H9 (cell line): ENCODE data around the gene CFAP97. TPM values are rescaled to one million over a fixed set of nuclear protein-coding genes. Genes with fewer than 3 reads are reported as not detected.

Source experiments
- DNase-seq: peaks from one replicate; pipeline ENCODE4 v3.0.0-alpha.2; 2017
- H2AFZ ChIP-seq: one replicate; pipeline ENCODE4 v1.6.1; 2013; ENCODE audit warnings: mild to moderate bottlenecking, low read length, control low read depth, moderate library complexity
- H2AK5ac ChIP-seq: 2 replicates; pipeline ENCODE4 v1.6.1; 2013; ENCODE audit warnings: low read length, control low read depth, mixed read lengths; ENCODE audit not compliant: insufficient read length
- H2BK120ac ChIP-seq: one replicate; pipeline ENCODE4 v1.6.1; 2013; ENCODE audit warnings: low read depth, mild to moderate bottlenecking, low read length, control low read depth, inconsistent platforms; ENCODE audit not compliant: poor library complexity, severe bottlenecking
- H2BK12ac ChIP-seq: 2 replicates; pipeline ENCODE4 v1.6.1; 2013; ENCODE audit warnings: low read length, control low read depth, mixed read lengths, low read depth; ENCODE audit not compliant: insufficient read length
- H2BK15ac ChIP-seq: 2 replicates; pipeline ENCODE4 v1.6.1; 2013; ENCODE audit warnings: low read depth, low read length, control low read depth
- H2BK20ac ChIP-seq: one replicate; pipeline ENCODE4 v1.6.1; 2013; ENCODE audit warnings: low read depth, mild to moderate bottlenecking, low read length, control low read depth, inconsistent platforms; ENCODE audit not compliant: poor library complexity, severe bottlenecking
- H2BK5ac ChIP-seq: 2 replicates; pipeline ENCODE4 v1.6.1; 2013; ENCODE audit warnings: low read length, control low read depth, mixed read lengths; ENCODE audit not compliant: insufficient read length
- H3K14ac ChIP-seq: 2 replicates; pipeline ENCODE4 v1.6.1; 2013; ENCODE audit warnings: low read length, control low read depth; ENCODE audit not compliant: insufficient read depth
- H3K18ac ChIP-seq: 2 replicates; pipeline ENCODE4 v1.6.1; 2013; ENCODE audit warnings: low read depth, mild to moderate bottlenecking, mixed read lengths, low read length, control low read depth; ENCODE audit not compliant: insufficient read length
- H3K23ac ChIP-seq: 2 replicates; pipeline ENCODE4 v1.6.1; 2013; ENCODE audit warnings: low read length, control low read depth, mixed read lengths, low read depth; ENCODE audit not compliant: insufficient read length
- H3K23me2 ChIP-seq: 2 replicates; pipeline ENCODE4 v1.6.1; 2013; ENCODE audit warnings: low read depth, mild to moderate bottlenecking, mixed read lengths, low read length, control low read depth; ENCODE audit not compliant: insufficient read length, poor library complexity, severe bottlenecking
- H3K27ac ChIP-seq: 2 replicates; pipeline ENCODE4 v1.5.1; 2013; ENCODE audit warnings: low read length, control low read depth, mixed read lengths, low read depth; ENCODE audit not compliant: insufficient read length
- H3K27me3 ChIP-seq: 2 replicates; pipeline ENCODE4 v1.6.1; 2013; ENCODE audit warnings: low read length, control low read depth, inconsistent platforms; ENCODE audit not compliant: insufficient read depth
- H3K4ac ChIP-seq: 2 replicates; pipeline ENCODE4 v1.6.1; 2013; ENCODE audit warnings: low read depth, mild to moderate bottlenecking, control low read depth, inconsistent platforms, low read length, moderate library complexity
- H3K4me1 ChIP-seq: 2 replicates; pipeline ENCODE4 v1.6.1; 2013; ENCODE audit warnings: low read length, control low read depth, inconsistent platforms; ENCODE audit not compliant: insufficient read depth
- H3K4me2 ChIP-seq: 2 replicates; pipeline ENCODE4 v1.6.1; 2013; ENCODE audit warnings: low read length, control low read depth, mixed read lengths; ENCODE audit not compliant: insufficient read length, insufficient read depth
- H3K56ac ChIP-seq: 2 replicates; pipeline ENCODE4 v1.6.1; 2013; ENCODE audit warnings: low read depth, mild to moderate bottlenecking, mixed read lengths, low read length, control low read depth; ENCODE audit not compliant: insufficient read length
- H3K79me1 ChIP-seq: 2 replicates; pipeline ENCODE4 v1.6.1; 2013; ENCODE audit warnings: low read depth, mild to moderate bottlenecking, moderate library complexity, low read length, control low read depth, inconsistent platforms; ENCODE audit not compliant: insufficient read depth, poor library complexity, severe bottlenecking
- H3K79me2 ChIP-seq: 2 replicates; pipeline ENCODE4 v1.6.1; 2013; ENCODE audit warnings: low read length, control low read depth, inconsistent platforms; ENCODE audit not compliant: insufficient read depth
- H3K9ac ChIP-seq: 2 replicates; pipeline ENCODE4 v1.6.1; 2013; ENCODE audit warnings: low read length, control low read depth, mixed read lengths; ENCODE audit not compliant: insufficient read length; ENCODE audit errors: extremely low read depth
- H3K9me3 ChIP-seq: one replicate; pipeline ENCODE4 v1.6.1; 2013; ENCODE audit warnings: low read depth, low read length, inconsistent platforms; ENCODE audit not compliant: control insufficient read depth
- H3T11ph ChIP-seq: one replicate; pipeline ENCODE4 v1.6.1; 2013; ENCODE audit warnings: mild to moderate bottlenecking, low read length, control low read depth, inconsistent platforms
- H4K20me1 ChIP-seq: one replicate; pipeline ENCODE4 v1.6.1; 2013; ENCODE audit not compliant: control insufficient read depth, insufficient read length, insufficient read depth
- H4K5ac ChIP-seq: 2 replicates; pipeline ENCODE4 v1.6.1; 2013; ENCODE audit warnings: low read depth, mild to moderate bottlenecking, mixed read lengths, low read length, control low read depth; ENCODE audit not compliant: insufficient read length
- H4K8ac ChIP-seq: replicated peaks from 2 replicates; pipeline ENCODE4 v1.6.1; 2013; ENCODE audit warnings: low read length, control low read depth, mixed read lengths, low read depth; ENCODE audit not compliant: insufficient read length
- H4K91ac ChIP-seq: 2 replicates; pipeline ENCODE4 v1.6.1; 2013; ENCODE audit warnings: low read depth, mild to moderate bottlenecking, moderate library complexity, mixed read lengths, low read length, control low read depth; ENCODE audit not compliant: insufficient read length
- H3K27ac Mint-ChIP-seq, 3 experiments: 2 replicates in 2 of 3; 3 replicates in 1 of 3; pipeline ENCODE4 v1.8.0; 2020 to 2021; ENCODE audit warnings: mixed read lengths in 3 of 3, mild to moderate bottlenecking in 1 of 3, moderate library complexity in 1 of 3
- H3K27me3 Mint-ChIP-seq: 2 replicates; pipeline ENCODE4 v1.8.0; 2021; ENCODE audit warnings: low read depth, mild to moderate bottlenecking, moderate library complexity, mixed read lengths
- H3K36me3 Mint-ChIP-seq, 3 experiments: 2 replicates in 2 of 3; 3 replicates in 1 of 3; pipeline ENCODE4 v1.8.0; 2020 to 2021; ENCODE audit warnings: low read depth in 3 of 3, mixed read lengths in 3 of 3; ENCODE audit not compliant: insufficient read depth in 1 of 3
- H3K4me1 Mint-ChIP-seq, 2 experiments: 2 replicates each; pipeline ENCODE4 v1.8.0; 2020; ENCODE audit warnings: mixed read lengths in 2 of 2
- H3K4me3 Mint-ChIP-seq, 2 experiments: 2 replicates in 1 of 2; 3 replicates in 1 of 2; pipeline ENCODE4 v1.8.0; 2020 to 2021; ENCODE audit warnings: mild to moderate bottlenecking in 2 of 2, mixed read lengths in 2 of 2, moderate library complexity in 1 of 2
- H3K9me3 Mint-ChIP-seq, 2 experiments: 2 replicates in 1 of 2; 3 replicates in 1 of 2; pipeline ENCODE4 v1.8.0; 2020; ENCODE audit warnings: mild to moderate bottlenecking in 2 of 2, mixed read lengths in 2 of 2, moderate library complexity in 1 of 2
- WGBS: extraction: QIAGEN DNeasy Blood & Tissue Kit; methylation state at CpG from one replicate; pipeline ENCODE4 v1.1.7; 2013; ENCODE audit warnings: missing lambda C conversion rate, low lambda C conversion rate, mixed read lengths; ENCODE audit not compliant: insufficient read length; ENCODE audit errors: extremely low coverage; 5-methylcytosine and 5-hydroxymethylcytosine counted together
- total RNA-seq: library from RNA; stranded (reverse); gene quantifications from 2 replicates; pipeline ENCODE4 v1.2.1, GENCODE V29; 2021
- TF ChIP-seq, protein P1 (sequence below): fragments of 200-600 bp; sonication (generic); conservative IDR thresholded peaks from 3 replicates; pipeline ENCODE4 v1.8.0; 2021; ENCODE audit warnings: antibody characterized with exemption, mild to moderate bottlenecking

CFAP97 gene
- total RNA-seq, 1 experiment from 2014 or later, result 39.3 TPM

DNA sequence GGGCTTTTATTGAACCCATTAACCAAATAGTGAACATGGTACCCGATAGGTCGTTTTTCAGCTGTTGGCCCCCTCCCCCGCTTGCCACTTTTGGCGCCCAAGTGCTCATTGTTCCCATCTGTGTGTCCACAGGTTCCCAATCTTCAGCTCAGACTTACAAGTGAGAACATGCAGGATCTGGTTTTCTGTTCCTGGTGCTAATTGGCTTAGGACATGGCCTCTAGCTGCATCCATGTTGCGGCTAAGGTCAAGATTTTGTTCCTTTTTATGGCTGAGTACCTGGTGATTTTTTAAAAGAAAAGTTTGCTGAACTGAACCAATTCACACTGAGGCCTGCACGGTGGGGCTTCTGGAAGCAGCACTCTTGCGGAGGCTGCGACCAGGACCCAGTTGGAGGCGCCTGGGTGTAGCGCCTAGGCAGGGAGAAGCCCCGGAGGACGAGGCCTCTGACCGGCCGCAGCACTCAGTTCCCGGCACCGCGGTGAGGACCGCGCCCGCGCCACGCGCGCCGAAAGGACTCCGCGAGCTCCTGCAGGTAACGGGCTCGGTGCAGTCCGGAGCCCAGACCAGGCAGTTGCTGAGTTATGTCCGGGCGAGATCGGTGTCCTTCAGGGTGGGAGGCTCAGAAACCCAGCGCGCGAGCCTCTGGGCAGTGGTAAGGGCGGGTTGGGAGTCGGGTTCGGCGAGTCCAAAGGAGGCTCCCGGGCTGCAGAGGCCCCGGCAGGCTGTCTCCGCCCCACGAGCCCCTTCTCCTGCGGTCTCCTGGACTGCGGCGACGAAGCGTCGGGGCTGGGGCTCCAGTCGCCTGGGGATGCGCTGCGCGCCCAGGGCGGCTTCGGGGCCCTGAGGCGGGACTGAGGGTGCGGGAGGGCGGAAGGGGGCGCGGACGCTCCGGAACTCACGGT is 76.5 kb downstream of the CFAP97 start:
- Histone ChIP-seq H3K9ac (peak overlapping the region; percentile 35), H3K18ac (peak overlapping the region; percentile 94), H3K4ac (peak overlapping the region; percentile 77), H4K20me1 (no peaks in the 10 kb centered on the region), H4K5ac (no peak overlapping the region), H3K27ac (no peak overlapping the region), H4K91ac (no peak overlapping the region), H2BK20ac (no peak overlapping the region), H3K4me2 (peak overlapping the region; percentile 82), H3T11ph (peak overlapping the region; percentile 93), H2BK15ac (no peak overlapping the region), H2BK120ac (peak overlapping the region; percentile 65), H3K27me3 (peaks cover 8% of the 10 kb centered on the region; the same call in 1 of the 2 replicates), H2AK5ac (no peak overlapping the region), H3K4me1 (no peaks in the 10 kb centered on the region; the same call in 1 of the 2 replicates), H3K79me1 (no peaks in the 10 kb centered on the region), H3K23ac (no peak overlapping the region), H3K9me3 (no peaks in the 10 kb centered on the region), H3K14ac (peak overlapping the region; percentile 94), H3K23me2 (peaks cover 16% of the 10 kb centered on the region), H3K56ac (no peak overlapping the region), H2AFZ (peak overlapping the region; percentile 59), H2BK12ac (peak overlapping the region; percentile 23), H3K79me2 (no peaks in the 10 kb centered on the region), H2BK5ac (no peak overlapping the region), H4K8ac (no peak overlapping the region)
- TF ChIP-seq, protein P1, sequence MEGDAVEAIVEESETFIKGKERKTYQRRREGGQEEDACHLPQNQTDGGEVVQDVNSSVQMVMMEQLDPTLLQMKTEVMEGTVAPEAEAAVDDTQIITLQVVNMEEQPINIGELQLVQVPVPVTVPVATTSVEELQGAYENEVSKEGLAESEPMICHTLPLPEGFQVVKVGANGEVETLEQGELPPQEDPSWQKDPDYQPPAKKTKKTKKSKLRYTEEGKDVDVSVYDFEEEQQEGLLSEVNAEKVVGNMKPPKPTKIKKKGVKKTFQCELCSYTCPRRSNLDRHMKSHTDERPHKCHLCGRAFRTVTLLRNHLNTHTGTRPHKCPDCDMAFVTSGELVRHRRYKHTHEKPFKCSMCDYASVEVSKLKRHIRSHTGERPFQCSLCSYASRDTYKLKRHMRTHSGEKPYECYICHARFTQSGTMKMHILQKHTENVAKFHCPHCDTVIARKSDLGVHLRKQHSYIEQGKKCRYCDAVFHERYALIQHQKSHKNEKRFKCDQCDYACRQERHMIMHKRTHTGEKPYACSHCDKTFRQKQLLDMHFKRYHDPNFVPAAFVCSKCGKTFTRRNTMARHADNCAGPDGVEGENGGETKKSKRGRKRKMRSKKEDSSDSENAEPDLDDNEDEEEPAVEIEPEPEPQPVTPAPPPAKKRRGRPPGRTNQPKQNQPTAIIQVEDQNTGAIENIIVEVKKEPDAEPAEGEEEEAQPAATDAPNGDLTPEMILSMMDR, result no peak
- peak overlapping the region; percentile 72 to 83 for H3K4me3 Mint-ChIP-seq
- H3K9me3 Mint-ChIP-seq, result peaks cover 5 to 6% of the 10 kb centered on the region in 2 experiments; a peak in 4 of 5 replicates
- H3K27me3 Mint-ChIP-seq, result peaks cover 28% of the 10 kb centered on the region
- H3K27ac Mint-ChIP-seq, result no peak overlapping the region
- peak; percentile 64 for DNase-seq
- H3K4me1 Mint-ChIP-seq, result peaks cover 10 to 11% of the 10 kb centered on the region in 2 experiments
- H3K36me3 Mint-ChIP-seq, result peaks cover 2 to 9% (median 4%) of the 10 kb centered on the region in 3 experiments; a peak in 4 of 7 replicates
- WGBS, result no CpG with 5 or more reads among the region's 64 CpGs
